ENCODE measurements around the gene CADPS2.

CADPS2 gene

GRCh38 chr7:122886357-122887081, at the start of gene CADPS2:
Gene CADPS2, minus strand, starts transcription at chr7:122886460. Its CDS starts 123 bp downstream, at chr7:122886337.
- no peak for DNase-seq

- DNase-seq = no peak
These were observed 49.4 kb upstream of the CADPS2 start for GRCh38 chr7:122935620-122936019.

GRCh38 chr7:122919643-122920181, 33.5 kb upstream of the CADPS2 start:
- DNase-seq = no peak

- no peak for DNase-seq
These were observed 28.6 kb upstream of the CADPS2 start for GRCh38 chr7:122914812-122915211.

GRCh38 chr7:122913608-122914007, 27.3 kb upstream of the CADPS2 start:
- DNase-seq = no peak

- no peak for DNase-seq
These were observed 16.7 kb upstream of the CADPS2 start for GRCh38 chr7:122902751-122903495.

- DNase-seq = no peak
These were observed 15.0 kb upstream of the CADPS2 start for GRCh38 chr7:122901250-122901649.

GRCh38 chr7:122896509-122896908, 10.2 kb upstream of the CADPS2 start:
- DNase-seq = no peak

GRCh38 chr7:122893486-122893885, 7.2 kb upstream of the CADPS2 start:
- DNase-seq = no peak

- DNase-seq = no peak
These were observed 2.9 kb upstream of the CADPS2 start for GRCh38 chr7:122889116-122889515.

- DNase-seq = no peak
These were observed 1.6 kb upstream of the CADPS2 start for GRCh38 chr7:122887848-122888247.

GRCh38 chr7:122887198-122887597, 938 bp upstream of the CADPS2 start:
- DNase-seq = no peak

GRCh38 chr7:122885583-122886356, 490 bp downstream of the CADPS2 start:
- DNase-seq = no peak

GRCh38 chr7:122884186-122884585, 2.1 kb downstream of the CADPS2 start:
- no peak for DNase-seq

- no peak for DNase-seq
These were observed 3.1 kb downstream of the CADPS2 start for GRCh38 chr7:122883049-122883680.

GRCh38 chr7:122881324-122881723, 4.9 kb downstream of the CADPS2 start:
- no peak for DNase-seq

GRCh38 chr7:122869260-122869659, 17.0 kb downstream of the CADPS2 start:
- DNase-seq = no peak

GRCh38 chr7:122867471-122867980, 18.7 kb downstream of the CADPS2 start:
- DNase-seq = no peak

- no peak for DNase-seq
These were observed 21.4 kb downstream of the CADPS2 start for GRCh38 chr7:122864838-122865237.

GRCh38 chr7:122864016-122864415, 22.2 kb downstream of the CADPS2 start:
- no peak for DNase-seq

- DNase-seq = no peak
These were observed 27.9 kb downstream of the CADPS2 start for GRCh38 chr7:122858320-122858719.

- no peak for DNase-seq
These were observed 35.7 kb downstream of the CADPS2 start for GRCh38 chr7:122850528-122850927.

- DNase-seq = no peak
These were observed 36.3 kb downstream of the CADPS2 start for GRCh38 chr7:122849957-122850328.

Measured in activated CD4-positive, alpha-beta T cell treated with anti-CD3 and anti-CD28 coated beads for 4 hours (primary cell).